Endothelial cell of umbilical vein (primary cell): ENCODE measurements around the gene ACMSD. TPM values are rescaled to one million over a fixed set of nuclear protein-coding genes. Genes with fewer than 3 reads are reported as not detected.

Source experiments
- BruUV-seq: library from RNA; stranded (reverse); fragments of 400-500 nt; replicated peaks from 2 replicates; lab custom pipeline; 2021; lab: Mats Ljungman, UMichigan
- CTCF ChIA-PET: fragments of 300-600, 350-600 bp; sonication (Branson Sonifier 250); formaldehyde crosslinking; loops from one replicate; lab custom pipeline; 2021; ENCODE audit warnings: antibody characterized with exemption, inconsistent platforms; lab: Charles Lee
- POLR2A ChIA-PET: fragments of 300-600, 350-600 bp; sonication (Branson Sonifier 250); formaldehyde crosslinking; loops from one replicate; lab custom pipeline; 2021; ENCODE audit warnings: antibody characterized with exemption, inconsistent platforms; lab: Charles Lee
- DNase-seq: peaks from one replicate; pipeline ENCODE4 v3.0.0-alpha.2; 2011; ENCODE audit warnings: low read depth, low spot score
- FAIRE-seq: peaks from 2 replicates; lab custom pipeline; 2011; peaks lifted over from hg19 to GRCh38; lab: Jason Lieb, UNC
- H2AFZ ChIP-seq: 2 replicates; pipeline ENCODE4 v1.6.0; 2012; ENCODE audit warnings: low read depth, low read length, control low read depth, inconsistent platforms
- H3K27ac ChIP-seq: 2 replicates; pipeline ENCODE4 v1.5.1; 2011; ENCODE audit warnings: low read depth, mild to moderate bottlenecking, control low read depth, low read length, moderate library complexity; ENCODE audit not compliant: insufficient read depth
- H3K27me3 ChIP-seq, 2 experiments: 2 replicates each; pipeline versions ENCODE4 v1.6.0 to v1.6.1; 2011; ENCODE audit warnings: low read length in 2 of 2, mixed read lengths in 1 of 2; ENCODE audit not compliant: control insufficient read depth in 2 of 2, insufficient read depth in 2 of 2
- H3K36me3 ChIP-seq, 2 experiments: 2 replicates in 1 of 2; 3 replicates in 1 of 2; pipeline ENCODE4 v1.5.1; 2011; ENCODE audit warnings: low read length in 2 of 2, mild to moderate bottlenecking in 1 of 2, moderate library complexity in 1 of 2; ENCODE audit not compliant: control insufficient read depth in 2 of 2, insufficient read depth in 2 of 2; ENCODE audit errors: extremely low read depth in 1 of 2
- H3K4me1 ChIP-seq: 3 replicates; pipeline ENCODE4 v1.5.1; 2011; ENCODE audit warnings: mild to moderate bottlenecking, low read length; ENCODE audit not compliant: control insufficient read depth, insufficient read depth; ENCODE audit errors: extremely low read depth
- H3K4me2 ChIP-seq: 2 replicates; pipeline ENCODE4 v1.6.1; 2011; ENCODE audit warnings: low read length, control low read depth, mixed read lengths; ENCODE audit not compliant: insufficient read depth
- H3K4me3 ChIP-seq, 3 experiments: fragments of 200-600 bp in 1 of 3; sonication (generic), shearing (Covaris generic) in 1 of 3; replicated peaks in 1 of 3; 2 replicates each; pipeline ENCODE4 v1.5.1; 2011 to 2016; ENCODE audit warnings: control low read depth in 3 of 3, low read length in 3 of 3, mild to moderate bottlenecking in 2 of 3, inconsistent platforms in 1 of 3, low read depth in 1 of 3, moderate library complexity in 1 of 3; ENCODE audit not compliant: insufficient read depth in 1 of 3
- H3K79me2 ChIP-seq: 2 replicates; pipeline ENCODE4 v1.6.0; 2012; ENCODE audit warnings: low read length, inconsistent platforms; ENCODE audit not compliant: control insufficient read depth, insufficient read depth
- H3K9ac ChIP-seq: replicated peaks from 2 replicates; pipeline ENCODE3; 2011; ENCODE audit warnings: low read length, control low read depth; ENCODE audit not compliant: insufficient read depth; ENCODE audit errors: extremely low read depth
- H3K9me1 ChIP-seq: replicated peaks from 3 replicates; pipeline ENCODE4 v1.6.0; 2011; ENCODE audit warnings: mild to moderate bottlenecking, low read length; ENCODE audit not compliant: control insufficient read depth, insufficient read depth; ENCODE audit errors: extremely low read depth
- H3K9me3 ChIP-seq: replicated peaks from 2 replicates; pipeline ENCODE4 v1.5.1; 2012; ENCODE audit warnings: low read length, inconsistent platforms; ENCODE audit not compliant: control insufficient read depth, insufficient read depth
- H4K20me1 ChIP-seq: replicated peaks from 2 replicates; pipeline ENCODE3; 2011; ENCODE audit warnings: mild to moderate bottlenecking, low read length; ENCODE audit not compliant: control insufficient read depth, insufficient read depth; ENCODE audit errors: extremely low read depth
- EZH2 ChIP-seq: IDR thresholded peaks from 2 replicates; pipeline ENCODE4 v1.6.1; 2012; ENCODE audit warnings: borderline replicate concordance, low read depth, mild to moderate bottlenecking, moderate library complexity, low read length, inconsistent platforms; ENCODE audit not compliant: severe bottlenecking
- FOS ChIP-seq: IDR thresholded peaks from 2 replicates; pipeline ENCODE4 v1.6.1; 2011; ENCODE audit warnings: mild to moderate bottlenecking, low read length, moderate library complexity, borderline replicate concordance; ENCODE audit not compliant: insufficient read depth
- GATA2 ChIP-seq: IDR thresholded peaks from 2 replicates; pipeline ENCODE4 v1.7.0; 2011; ENCODE audit warnings: low read depth, mild to moderate bottlenecking, moderate library complexity, mixed read lengths, low read length; ENCODE audit not compliant: insufficient read length, insufficient read depth
- JUN ChIP-seq: IDR thresholded peaks from 2 replicates; pipeline ENCODE4 v1.6.1; 2011; ENCODE audit warnings: borderline replicate concordance, low read depth; ENCODE audit not compliant: insufficient read length, insufficient read depth
- MYC ChIP-seq: IDR thresholded peaks from one replicate; pipeline ENCODE4 v1.6.1; 2011; ENCODE audit warnings: mild to moderate bottlenecking, low read depth, low read length
- POLR2A ChIP-seq: IDR thresholded peaks from 2 replicates; pipeline ENCODE4 v1.6.1; 2012; ENCODE audit warnings: low read depth, mild to moderate bottlenecking, control low read depth, low read length
- POLR2AphosphoS5 ChIP-seq: IDR thresholded peaks from 2 replicates; pipeline ENCODE4 v1.6.1; 2012; ENCODE audit warnings: low read depth, mild to moderate bottlenecking, control low read depth, low read length, moderate library complexity; ENCODE audit not compliant: insufficient read depth
- dilution Hi-C: fragments of 300-500 bp; cut with MboI; formaldehyde crosslinking; loops from one replicate; pipeline ENCODE4 v1.15.0; 2019; ENCODE audit warnings: low sequenced_read_pairs; ENCODE audit not compliant: extremely low pct_ligation_motif_present
- intact Hi-C: fragments of 100-400 bp; cut with micrococcal nuclease; formaldehyde crosslinking; loops from one replicate; pipeline ENCODE4 v1.10.0; 2022
- polyA plus RNA-seq, 4 experiments: library from polyadenylated mRNA; depleted of rRNA in 3 of 4; stranded (reverse) in 3 of 4; unstranded in 1 of 4; fragments of >200 nt; gene quantifications; 2 replicates each; pipeline versions ENCODE4 v1.2.1 to v1.2.3, GENCODE V29; 2011 to 2012; ENCODE audit warnings: missing spikeins in 1 of 4
- total RNA-seq: library from RNA; stranded (reverse); gene quantifications from 2 replicates; pipeline ENCODE4 v1.2.3, GENCODE V29; 2021
- TF ChIP-seq, protein P1 (sequence below): IDR thresholded peaks from 2 replicates; pipeline ENCODE4 v1.6.1; 2011; ENCODE audit not compliant: insufficient read depth, insufficient read length
- TF ChIP-seq, protein P2 (sequence below), 2 donors: IDR thresholded peaks; 1 replicate in 1 of 2; 2 replicates in 1 of 2; pipeline ENCODE4 v1.5.1; 2011; ENCODE audit warnings: low read length in 2 of 2, mild to moderate bottlenecking in 2 of 2, moderate library complexity in 2 of 2, control low read depth in 1 of 2, inconsistent platforms in 1 of 2, low read depth in 1 of 2; ENCODE audit not compliant: insufficient read depth in 1 of 2; ENCODE audit errors: extremely low read depth in 1 of 2

Gene ACMSD
- total and polyA plus RNA-seq, 2 donors (not counting 3 experiments of a cell fraction or from before 2014, with no cell fraction given) = not detected

DNA sequence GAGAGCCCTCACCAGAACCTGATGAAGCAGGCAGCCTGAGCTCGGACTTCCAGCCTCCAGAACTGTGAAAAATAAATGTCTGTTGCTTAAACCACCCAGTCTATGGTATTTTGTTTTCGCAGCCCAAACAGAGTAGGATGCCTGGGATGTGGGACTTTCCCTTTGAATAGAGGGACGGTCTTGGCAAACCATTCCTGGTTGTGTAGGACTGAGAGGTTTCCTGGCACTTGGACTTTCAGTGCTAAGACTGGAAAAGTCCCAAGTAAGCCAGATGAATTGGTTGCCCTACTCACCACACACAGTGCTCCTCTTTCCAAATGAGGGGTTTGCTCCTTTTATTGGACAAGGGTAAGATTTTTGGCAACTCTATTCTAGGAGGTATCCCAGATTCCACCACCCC, 46.8 kb upstream of the ACMSD start:
- H3K4me2 ChIP-seq = no peak overlapping the region

More for the DNA sequence above, 46.8 kb upstream of the ACMSD start:
- H3K4me3 ChIP-seq = no peak overlapping the region
- H3K9ac ChIP-seq = no peak overlapping the region
- no peaks in the 10 kb centered on the region for H3K27me3 ChIP-seq
- POLR2A ChIA-PET = no interaction called here
- H3K9me3 ChIP-seq = no peaks in the 10 kb centered on the region
- H3K36me3 ChIP-seq = no peaks in the 10 kb centered on the region
- TF ChIP-seq FOS (no peak), POLR2A (no peak), EZH2 (no peak), POLR2AphosphoS5 (no peak), JUN (no peak), GATA2 (no peak), MYC (no peak)
- TF ChIP-seq, protein P1, sequence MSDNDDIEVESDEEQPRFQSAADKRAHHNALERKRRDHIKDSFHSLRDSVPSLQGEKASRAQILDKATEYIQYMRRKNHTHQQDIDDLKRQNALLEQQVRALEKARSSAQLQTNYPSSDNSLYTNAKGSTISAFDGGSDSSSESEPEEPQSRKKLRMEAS = no peak
- TF ChIP-seq, protein P2, sequence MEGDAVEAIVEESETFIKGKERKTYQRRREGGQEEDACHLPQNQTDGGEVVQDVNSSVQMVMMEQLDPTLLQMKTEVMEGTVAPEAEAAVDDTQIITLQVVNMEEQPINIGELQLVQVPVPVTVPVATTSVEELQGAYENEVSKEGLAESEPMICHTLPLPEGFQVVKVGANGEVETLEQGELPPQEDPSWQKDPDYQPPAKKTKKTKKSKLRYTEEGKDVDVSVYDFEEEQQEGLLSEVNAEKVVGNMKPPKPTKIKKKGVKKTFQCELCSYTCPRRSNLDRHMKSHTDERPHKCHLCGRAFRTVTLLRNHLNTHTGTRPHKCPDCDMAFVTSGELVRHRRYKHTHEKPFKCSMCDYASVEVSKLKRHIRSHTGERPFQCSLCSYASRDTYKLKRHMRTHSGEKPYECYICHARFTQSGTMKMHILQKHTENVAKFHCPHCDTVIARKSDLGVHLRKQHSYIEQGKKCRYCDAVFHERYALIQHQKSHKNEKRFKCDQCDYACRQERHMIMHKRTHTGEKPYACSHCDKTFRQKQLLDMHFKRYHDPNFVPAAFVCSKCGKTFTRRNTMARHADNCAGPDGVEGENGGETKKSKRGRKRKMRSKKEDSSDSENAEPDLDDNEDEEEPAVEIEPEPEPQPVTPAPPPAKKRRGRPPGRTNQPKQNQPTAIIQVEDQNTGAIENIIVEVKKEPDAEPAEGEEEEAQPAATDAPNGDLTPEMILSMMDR (IDR thresholded peaks at IDR 0.05; ENCODE audit: extremely low read depth in 1 of 2, insufficient read depth in 1 of 2, low read depth in 1 of 2, low read length in 2 of 2) = no peak
- H3K79me2 ChIP-seq = no peaks in the 10 kb centered on the region
- intact Hi-C loops = no loop called here
- H3K27ac ChIP-seq = no peak overlapping the region
- H4K20me1 ChIP-seq = no peaks in the 10 kb centered on the region
- FAIRE-seq (no peak), DNase-seq (no peak)
- H3K4me1 ChIP-seq = no peaks in the 10 kb centered on the region
- H2AFZ ChIP-seq = no peak overlapping the region
- CTCF ChIA-PET = no interaction called here
- H3K9me1 ChIP-seq = no peaks in the 10 kb centered on the region
- dilution Hi-C loops = no loop called here
- BruUV-seq = no TSS peak
